PFSK-1 (cell line): ENCODE measurements around the gene CX3CL1.

ENCODE experiments used
- POLR2AphosphoS5 ChIP-seq: IDR thresholded peaks from 2 replicates; pipeline ENCODE4 v1.6.1; 2012; ENCODE audit warnings: low read depth, mild to moderate bottlenecking, control low read depth, low read length, moderate library complexity
- SIN3A ChIP-seq: IDR thresholded peaks from 2 replicates; pipeline ENCODE4 v1.6.1; 2012; ENCODE audit warnings: mild to moderate bottlenecking, low read length, moderate library complexity, borderline replicate concordance; ENCODE audit not compliant: insufficient read depth
- TAF1 ChIP-seq: IDR thresholded peaks from 2 replicates; pipeline ENCODE4 v1.6.1; 2012; ENCODE audit warnings: low read length, control low read depth, borderline replicate concordance; ENCODE audit not compliant: insufficient read depth
- TF ChIP-seq, protein P1 (sequence below), 2 experiments: IDR thresholded peaks; 2 replicates each; pipeline versions ENCODE4 v1.6.1 to v1.8.0; 2011 to 2012; ENCODE audit warnings: low read depth in 2 of 2, low read length in 2 of 2, control low read depth in 1 of 2, inconsistent platforms in 1 of 2, mild to moderate bottlenecking in 1 of 2, moderate library complexity in 1 of 2; ENCODE audit not compliant: insufficient read depth in 1 of 2

GRCh38 chr16:57403965-57404817, 31.9 kb downstream of the CX3CL1 start, which contains the start of gene CCL17:
- TF ChIP-seq SIN3A (no peak), POLR2AphosphoS5 (no peak), TAF1 (no peak)
- TF ChIP-seq, protein P1, sequence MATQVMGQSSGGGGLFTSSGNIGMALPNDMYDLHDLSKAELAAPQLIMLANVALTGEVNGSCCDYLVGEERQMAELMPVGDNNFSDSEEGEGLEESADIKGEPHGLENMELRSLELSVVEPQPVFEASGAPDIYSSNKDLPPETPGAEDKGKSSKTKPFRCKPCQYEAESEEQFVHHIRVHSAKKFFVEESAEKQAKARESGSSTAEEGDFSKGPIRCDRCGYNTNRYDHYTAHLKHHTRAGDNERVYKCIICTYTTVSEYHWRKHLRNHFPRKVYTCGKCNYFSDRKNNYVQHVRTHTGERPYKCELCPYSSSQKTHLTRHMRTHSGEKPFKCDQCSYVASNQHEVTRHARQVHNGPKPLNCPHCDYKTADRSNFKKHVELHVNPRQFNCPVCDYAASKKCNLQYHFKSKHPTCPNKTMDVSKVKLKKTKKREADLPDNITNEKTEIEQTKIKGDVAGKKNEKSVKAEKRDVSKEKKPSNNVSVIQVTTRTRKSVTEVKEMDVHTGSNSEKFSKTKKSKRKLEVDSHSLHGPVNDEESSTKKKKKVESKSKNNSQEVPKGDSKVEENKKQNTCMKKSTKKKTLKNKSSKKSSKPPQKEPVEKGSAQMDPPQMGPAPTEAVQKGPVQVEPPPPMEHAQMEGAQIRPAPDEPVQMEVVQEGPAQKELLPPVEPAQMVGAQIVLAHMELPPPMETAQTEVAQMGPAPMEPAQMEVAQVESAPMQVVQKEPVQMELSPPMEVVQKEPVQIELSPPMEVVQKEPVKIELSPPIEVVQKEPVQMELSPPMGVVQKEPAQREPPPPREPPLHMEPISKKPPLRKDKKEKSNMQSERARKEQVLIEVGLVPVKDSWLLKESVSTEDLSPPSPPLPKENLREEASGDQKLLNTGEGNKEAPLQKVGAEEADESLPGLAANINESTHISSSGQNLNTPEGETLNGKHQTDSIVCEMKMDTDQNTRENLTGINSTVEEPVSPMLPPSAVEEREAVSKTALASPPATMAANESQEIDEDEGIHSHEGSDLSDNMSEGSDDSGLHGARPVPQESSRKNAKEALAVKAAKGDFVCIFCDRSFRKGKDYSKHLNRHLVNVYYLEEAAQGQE (IDR thresholded peaks at IDR 0.05; ENCODE audit: insufficient read depth in 1 of 2, low read depth in 2 of 2, low read length in 2 of 2), result no peak
